GM12892 (cell line): ENCODE data around the gene ACTG2.

Experiments used
- POLR2A ChIP-seq: IDR thresholded peaks from 2 replicates; pipeline ENCODE4 v1.6.1; 2011; ENCODE audit warnings: low read depth, low read length, control low read depth
- POLR2AphosphoS5 ChIP-seq: IDR thresholded peaks from 2 replicates; pipeline ENCODE4 v1.6.1; 2011; ENCODE audit warnings: low read depth, low read length, control low read depth
- TAF1 ChIP-seq: IDR thresholded peaks from 2 replicates; pipeline ENCODE4 v1.6.1; 2011; ENCODE audit warnings: low read depth, mild to moderate bottlenecking, control low read depth, low read length, borderline replicate concordance

- TF ChIP-seq POLR2AphosphoS5 (no peak), POLR2A (no peak), TAF1 (no peak)
These were observed 40.8 kb upstream of the ACTG2 start for GRCh38 chr2:73852020-73852419.
